ENCODE results near the gene TMEM41B. TPM values are rescaled to one million over a fixed set of nuclear protein-coding genes. Genes with fewer than 3 reads are reported as not detected.

The TMEM41B gene
- total RNA-seq, 4 donors from 2014 or later = 26.0 to 31.2 (median 28.9) TPM

DNA sequence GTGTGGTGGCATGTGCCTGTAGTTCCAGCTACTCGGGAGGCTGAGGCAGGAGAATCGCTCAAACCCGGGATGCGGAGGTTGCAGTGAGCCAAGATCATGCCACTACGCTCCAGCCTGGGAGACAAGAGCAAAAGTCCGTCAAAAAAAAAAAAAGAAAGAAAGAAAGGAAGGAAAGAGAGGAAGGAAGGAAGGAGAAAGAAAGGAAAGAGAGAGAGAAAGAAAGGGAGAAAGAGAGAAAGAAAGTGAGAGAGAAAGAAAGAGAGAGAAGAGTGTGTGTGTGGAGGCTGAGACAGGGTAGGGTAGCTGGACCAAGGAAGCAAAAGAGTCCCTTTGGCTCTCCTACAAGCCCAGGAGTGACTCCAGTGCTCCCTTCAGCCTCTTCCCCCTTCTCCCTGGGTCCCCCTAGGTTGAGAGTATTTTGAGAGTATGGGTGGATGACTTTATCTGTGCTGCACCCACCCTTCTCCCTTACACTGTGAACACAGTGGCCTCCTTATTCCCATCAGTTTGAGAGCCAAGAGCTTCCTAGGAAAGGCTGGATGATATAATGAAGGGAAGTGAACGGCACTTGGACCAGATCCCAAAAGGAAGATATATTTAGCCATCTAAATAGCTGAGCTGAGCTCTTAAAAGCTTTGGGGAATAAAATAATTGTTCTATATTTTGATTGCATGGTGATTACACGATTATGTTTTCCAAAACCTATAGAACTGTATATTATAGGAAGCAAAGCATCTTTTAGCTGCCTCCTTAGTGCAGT is 39.7 kb downstream of the TMEM41B start:
- 71 to 72% methylated on average over 8 of the region's 8 CpGs for whole genome bisulfite sequencing, 2 donors

DNA sequence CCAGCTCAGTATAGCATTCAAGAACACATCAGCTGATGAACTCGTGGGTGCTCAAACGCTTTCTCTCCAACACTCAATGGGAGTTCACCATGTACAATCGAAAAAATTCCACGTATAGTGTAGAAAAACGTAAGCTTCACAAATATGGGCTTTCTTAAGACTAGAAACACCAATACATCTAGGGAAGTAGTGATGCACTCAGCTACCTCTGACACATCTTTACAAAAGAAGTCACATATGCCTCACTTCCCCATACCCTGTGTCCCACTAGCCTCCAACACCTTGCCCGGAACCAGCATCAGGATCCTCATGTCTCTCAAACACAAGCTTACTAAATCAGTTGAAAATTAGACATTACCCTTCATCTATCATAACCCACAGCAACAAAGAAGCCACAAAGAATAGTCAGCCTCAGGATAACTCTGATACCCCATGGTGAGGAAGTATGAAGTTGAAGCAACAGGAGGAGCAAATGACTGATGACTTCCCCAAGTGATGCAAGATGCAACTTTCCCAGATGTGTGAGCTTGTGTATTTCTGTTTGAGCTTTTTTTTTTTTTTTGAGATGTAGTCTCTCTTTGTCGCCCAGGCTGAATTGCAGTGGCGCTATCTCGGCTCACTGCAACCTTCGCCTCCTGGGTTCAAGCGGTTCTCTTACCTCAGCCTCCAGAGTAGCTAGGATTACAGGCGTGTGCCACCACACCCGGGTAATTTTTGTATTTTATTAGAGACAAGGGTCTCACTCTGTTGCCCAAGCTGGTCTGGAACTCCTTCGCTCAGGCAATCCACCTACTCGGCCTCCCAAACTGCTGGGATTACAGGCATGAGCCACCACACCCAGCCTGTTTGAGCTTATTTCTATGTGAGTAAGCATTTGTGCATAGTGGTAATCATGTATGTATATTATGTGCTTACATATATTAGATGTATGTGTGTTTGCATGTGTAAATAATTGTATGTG is 40.7 kb downstream of the TMEM41B start:
- H3K9me3 ChIP-seq = no peaks in the 10 kb centered on the region
- no peaks in the 10 kb centered on the region for H3K27me3 ChIP-seq
- H3K4me3 ChIP-seq = no peak overlapping the region
- peaks cover 0 to 23% (median 0%) of the 10 kb centered on the region in 3 donors for H3K36me3 ChIP-seq
- H3K27ac ChIP-seq = no peak overlapping the region
- H3K4me1 ChIP-seq = peaks cover 0 to 10% (median 3%) of the 10 kb centered on the region in 4 donors
- DNase-seq (ENCODE audit: low spot score in 2 of 2) = no peak
- 89 to 92% methylated on average over 15 of the region's 15 CpGs for WGBS, 2 donors
- TF ChIP-seq, protein P1, sequence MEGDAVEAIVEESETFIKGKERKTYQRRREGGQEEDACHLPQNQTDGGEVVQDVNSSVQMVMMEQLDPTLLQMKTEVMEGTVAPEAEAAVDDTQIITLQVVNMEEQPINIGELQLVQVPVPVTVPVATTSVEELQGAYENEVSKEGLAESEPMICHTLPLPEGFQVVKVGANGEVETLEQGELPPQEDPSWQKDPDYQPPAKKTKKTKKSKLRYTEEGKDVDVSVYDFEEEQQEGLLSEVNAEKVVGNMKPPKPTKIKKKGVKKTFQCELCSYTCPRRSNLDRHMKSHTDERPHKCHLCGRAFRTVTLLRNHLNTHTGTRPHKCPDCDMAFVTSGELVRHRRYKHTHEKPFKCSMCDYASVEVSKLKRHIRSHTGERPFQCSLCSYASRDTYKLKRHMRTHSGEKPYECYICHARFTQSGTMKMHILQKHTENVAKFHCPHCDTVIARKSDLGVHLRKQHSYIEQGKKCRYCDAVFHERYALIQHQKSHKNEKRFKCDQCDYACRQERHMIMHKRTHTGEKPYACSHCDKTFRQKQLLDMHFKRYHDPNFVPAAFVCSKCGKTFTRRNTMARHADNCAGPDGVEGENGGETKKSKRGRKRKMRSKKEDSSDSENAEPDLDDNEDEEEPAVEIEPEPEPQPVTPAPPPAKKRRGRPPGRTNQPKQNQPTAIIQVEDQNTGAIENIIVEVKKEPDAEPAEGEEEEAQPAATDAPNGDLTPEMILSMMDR (IDR thresholded peaks at IDR 0.05) = no peak
- TF ChIP-seq EP300 (IDR thresholded peaks at IDR 0.05) = no peak
- no peak for TF ChIP-seq POLR2A (IDR thresholded peaks at IDR 0.05)

More for the DNA sequence above, 39.7 kb downstream of the TMEM41B start:
- H3K4me3 ChIP-seq = no peak overlapping the region
- peaks cover 0 to 30% (median 0%) of the 10 kb centered on the region in 3 donors for H3K36me3 ChIP-seq
- no peak for DNase-seq (ENCODE audit: low spot score in 2 of 2)
- no peak for TF ChIP-seq EP300 (IDR thresholded peaks at IDR 0.05)
- TF ChIP-seq, protein P1 (IDR thresholded peaks at IDR 0.05) = no peak
- TF ChIP-seq POLR2A (IDR thresholded peaks at IDR 0.05) = no peak
- no peaks in the 10 kb centered on the region for H3K27me3 ChIP-seq
- H3K27ac ChIP-seq = no peak overlapping the region
- H3K4me1 ChIP-seq = peaks cover 0 to 10% (median 3%) of the 10 kb centered on the region in 4 donors
- H3K9me3 ChIP-seq = no peaks in the 10 kb centered on the region

DNA sequence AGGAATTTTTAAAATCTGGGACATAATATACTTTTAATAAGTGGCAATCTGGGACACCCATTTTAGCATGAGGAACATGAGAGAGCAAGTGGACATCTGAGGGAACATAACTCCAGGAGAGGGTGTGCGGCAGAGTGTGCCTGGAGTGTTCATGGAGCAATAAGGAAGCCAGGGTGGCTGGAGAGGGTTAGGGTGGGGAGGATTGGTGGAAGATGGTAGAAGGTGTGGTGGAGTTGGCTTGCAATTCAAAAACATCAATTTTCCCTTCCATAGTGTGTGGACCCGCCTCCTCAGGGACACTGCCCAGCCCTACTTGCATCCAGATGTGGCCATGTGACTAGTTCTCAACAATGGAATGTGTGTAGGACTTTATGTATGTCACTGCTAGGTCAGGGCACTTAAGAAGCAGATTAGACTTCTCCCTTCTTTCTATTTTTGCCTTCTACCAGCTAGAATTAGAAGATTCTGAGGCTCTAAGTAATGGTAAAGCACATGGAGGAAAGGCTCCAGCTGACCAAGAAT is 44.8 kb downstream of the TMEM41B start:
- H3K4me3 ChIP-seq = no peak overlapping the region
- no peaks in the 10 kb centered on the region for H3K9me3 ChIP-seq
- TF ChIP-seq, protein P1 (IDR thresholded peaks at IDR 0.05) = no peak
- no peak for TF ChIP-seq EP300 (IDR thresholded peaks at IDR 0.05)
- TF ChIP-seq POLR2A (IDR thresholded peaks at IDR 0.05) = no peak
- WGBS, 2 donors = 69 to 74% methylated on average over 2 of the region's 2 CpGs
- no peaks in the 10 kb centered on the region for H3K36me3 ChIP-seq
- no peaks in the 10 kb centered on the region for H3K27me3 ChIP-seq
- H3K4me1 ChIP-seq = peaks cover 0 to 9% (median 1%) of the 10 kb centered on the region in 4 donors
- H3K27ac ChIP-seq = no peak overlapping the region
- DNase-seq (ENCODE audit: low spot score in 2 of 2) = no peak

DNA sequence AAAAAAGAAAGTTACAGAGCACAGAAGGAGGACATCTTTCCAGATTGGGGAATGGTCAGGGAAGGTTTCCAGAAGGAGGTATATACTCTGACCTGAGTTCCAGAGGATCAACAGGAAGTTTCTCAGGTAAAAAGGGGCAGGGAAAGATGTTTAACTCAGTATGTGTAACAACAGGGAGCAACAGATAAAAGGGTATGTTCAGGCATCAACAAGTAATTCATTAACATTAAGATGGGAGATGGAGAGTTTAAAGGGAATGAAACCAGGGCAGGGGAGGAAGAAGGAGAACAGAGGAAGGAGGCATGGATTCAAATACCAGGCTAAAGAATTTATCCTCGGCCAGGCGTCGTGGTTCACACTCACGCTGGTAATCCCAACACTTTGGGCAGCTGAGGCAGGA is 46.7 kb downstream of the TMEM41B start:
- Histone ChIP-seq H3K27ac (no peak overlapping the region), H3K4me3 (no peak overlapping the region), H3K9me3 (no peaks in the 10 kb centered on the region), H3K36me3 (no peaks in the 10 kb centered on the region), H3K27me3 (no peaks in the 10 kb centered on the region), H3K4me1 (peaks cover 0 to 16% (median 2%) of the 10 kb centered on the region in 4 donors)
- 71 to 78% methylated on average over 4 of the region's 4 CpGs for WGBS, 2 donors
- DNase-seq (ENCODE audit: low spot score in 2 of 2) = no peak
- no peak for TF ChIP-seq POLR2A (IDR thresholded peaks at IDR 0.05)

DNA sequence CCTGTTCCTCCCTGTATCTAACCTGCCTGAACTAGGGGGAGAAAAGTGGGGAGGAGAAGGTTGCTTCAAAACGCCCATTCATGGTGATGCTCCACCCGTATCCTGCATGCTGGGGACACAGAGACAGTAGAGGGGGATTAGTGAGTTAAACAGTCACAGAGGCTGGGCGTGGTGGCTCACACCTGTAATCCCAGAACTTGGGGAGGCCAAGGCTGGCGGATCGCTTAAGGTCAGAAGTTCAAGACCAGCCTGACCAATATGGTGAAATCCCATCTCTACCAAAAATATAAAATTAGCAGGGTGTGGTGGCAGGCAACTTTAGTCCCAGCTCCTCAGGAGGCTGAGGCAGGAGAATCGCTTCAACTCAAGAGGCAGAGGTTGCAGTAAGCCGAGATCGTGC is 47.5 kb downstream of the TMEM41B start:
- H3K9me3 ChIP-seq = no peaks in the 10 kb centered on the region
- H3K4me1 ChIP-seq = peaks cover 0 to 24% (median 2%) of the 10 kb centered on the region in 4 donors
- H3K36me3 ChIP-seq = no peaks in the 10 kb centered on the region
- no peaks in the 10 kb centered on the region for H3K27me3 ChIP-seq
- TF ChIP-seq, protein P1 (IDR thresholded peaks at IDR 0.05) = no peak
- TF ChIP-seq POLR2A (IDR thresholded peaks at IDR 0.05) (no peak), EP300 (IDR thresholded peaks at IDR 0.05) (no peak)
- no peak overlapping the region for H3K4me3 ChIP-seq
- DNase-seq (ENCODE audit: low spot score in 2 of 2) = no peak
- WGBS, 2 donors = 93% methylated on average over 8 of the region's 8 CpGs
- H3K27ac ChIP-seq = no peak overlapping the region

All from tibial nerve (tissue), 4 donors.